ENCODE results near the gene RNU5B-1.
A peak's percentile ranks its signal among the peaks of the same experiment; 100 is the strongest.

The RNU5B-1 gene

GRCh38 chr15:65275728-65276126, 28.8 kb upstream of the RNU5B-1 start:
- H3K4me1 ChIP-seq (ENCODE audit: insufficient read depth, low read length), result no peaks in the 10 kb centered on the region
- no peak overlapping the region for H2AFZ ChIP-seq (ENCODE audit: low read depth, low read length)
- no peaks in the 10 kb centered on the region for H3K9me3 ChIP-seq (ENCODE audit: low read length)
- no peaks in the 10 kb centered on the region for H3K36me3 ChIP-seq (ENCODE audit: insufficient read depth, low read length)
- no peak overlapping the region for H3K4me3 ChIP-seq (ENCODE audit: low read length)
- H3K27me3 ChIP-seq (ENCODE audit: insufficient read depth, low read length), result no peaks in the 10 kb centered on the region

- Histone ChIP-seq H3K27me3 (ENCODE audit: insufficient read depth, low read length) (no peaks in the 10 kb centered on the region), H3K36me3 (ENCODE audit: insufficient read depth, low read length) (no peaks in the 10 kb centered on the region), H3K4me1 (ENCODE audit: insufficient read depth, low read length) (no peaks in the 10 kb centered on the region), H2AFZ (ENCODE audit: low read depth, low read length) (no peak overlapping the region), H3K4me3 (ENCODE audit: low read length) (no peak overlapping the region), H3K9me3 (ENCODE audit: low read length) (no peaks in the 10 kb centered on the region)
Observed at GRCh38 chr15:65277015-65277414, 27.5 kb upstream of the RNU5B-1 start.

- Histone ChIP-seq H3K4me3 (ENCODE audit: low read length) (no peak overlapping the region), H3K4me1 (ENCODE audit: insufficient read depth, low read length) (no peaks in the 10 kb centered on the region), H2AFZ (ENCODE audit: low read depth, low read length) (no peak overlapping the region), H3K9me3 (ENCODE audit: low read length) (no peaks in the 10 kb centered on the region), H3K27me3 (ENCODE audit: insufficient read depth, low read length) (no peaks in the 10 kb centered on the region), H3K36me3 (ENCODE audit: insufficient read depth, low read length) (no peaks in the 10 kb centered on the region)
Observed at GRCh38 chr15:65278480-65278879, 26.0 kb upstream of the RNU5B-1 start.

- H3K9me3 ChIP-seq (ENCODE audit: low read length), result no peaks in the 10 kb centered on the region
- no peaks in the 10 kb centered on the region for H3K27me3 ChIP-seq (ENCODE audit: insufficient read depth, low read length)
- H3K4me1 ChIP-seq (ENCODE audit: insufficient read depth, low read length), result peaks cover 12% of the 10 kb centered on the region
- H3K4me3 ChIP-seq (ENCODE audit: low read length), result peak overlapping the region; percentile 53
- peak overlapping the region; percentile 9 for H2AFZ ChIP-seq (ENCODE audit: low read depth, low read length)
- H3K36me3 ChIP-seq (ENCODE audit: insufficient read depth, low read length), result peaks cover 3% of the 10 kb centered on the region
Observed at GRCh38 chr15:65285291-65286068, 19.0 kb upstream of the RNU5B-1 start.

GRCh38 chr15:65286069-65286703, 18.3 kb upstream of the RNU5B-1 start:
- Histone ChIP-seq H3K4me3 (ENCODE audit: low read length) (peak overlapping the region; percentile 53), H3K36me3 (ENCODE audit: insufficient read depth, low read length) (peaks cover 3% of the 10 kb centered on the region), H3K27me3 (ENCODE audit: insufficient read depth, low read length) (no peaks in the 10 kb centered on the region), H2AFZ (ENCODE audit: low read depth, low read length) (peak overlapping the region; percentile 9), H3K4me1 (ENCODE audit: insufficient read depth, low read length) (peaks cover 12% of the 10 kb centered on the region), H3K9me3 (ENCODE audit: low read length) (no peaks in the 10 kb centered on the region)

GRCh38 chr15:65286704-65287519, 17.6 kb upstream of the RNU5B-1 start, which contains the start of gene PARP16:
TSS of gene PARP16 (minus strand) at chr15:65286883. CDS start at chr15:65286426, 457 bp downstream.
- Histone ChIP-seq H3K27me3 (ENCODE audit: insufficient read depth, low read length) (no peaks in the 10 kb centered on the region), H3K36me3 (ENCODE audit: insufficient read depth, low read length) (peaks cover 3% of the 10 kb centered on the region), H3K4me3 (ENCODE audit: low read length) (peak within 1 kb of the TSS; percentile 53), H3K9me3 (ENCODE audit: low read length) (no peaks in the 10 kb centered on the region), H3K4me1 (ENCODE audit: insufficient read depth, low read length) (peaks cover 12% of the 10 kb centered on the region), H2AFZ (ENCODE audit: low read depth, low read length) (peak within 1 kb of the TSS; percentile 38)

GRCh38 chr15:65287520-65287855, 17.0 kb upstream of the RNU5B-1 start:
- no peaks in the 10 kb centered on the region for H3K27me3 ChIP-seq (ENCODE audit: insufficient read depth, low read length)
- H3K4me1 ChIP-seq (ENCODE audit: insufficient read depth, low read length), result peaks cover 12% of the 10 kb centered on the region
- H3K36me3 ChIP-seq (ENCODE audit: insufficient read depth, low read length), result peaks cover 3% of the 10 kb centered on the region
- H2AFZ ChIP-seq (ENCODE audit: low read depth, low read length), result peak overlapping the region; percentile 38
- H3K4me3 ChIP-seq (ENCODE audit: low read length), result no peak overlapping the region
- no peaks in the 10 kb centered on the region for H3K9me3 ChIP-seq (ENCODE audit: low read length)

GRCh38 chr15:65289261-65289854, 15.1 kb upstream of the RNU5B-1 start:
- H3K4me1 ChIP-seq (ENCODE audit: insufficient read depth, low read length), result peaks cover 14% of the 10 kb centered on the region
- H3K36me3 ChIP-seq (ENCODE audit: insufficient read depth, low read length), result no peaks in the 10 kb centered on the region
- H3K9me3 ChIP-seq (ENCODE audit: low read length), result no peaks in the 10 kb centered on the region
- H3K27me3 ChIP-seq (ENCODE audit: insufficient read depth, low read length), result no peaks in the 10 kb centered on the region
- H3K4me3 ChIP-seq (ENCODE audit: low read length), result no peak overlapping the region
- H2AFZ ChIP-seq (ENCODE audit: low read depth, low read length), result no peak overlapping the region

GRCh38 chr15:65290228-65290627, 14.2 kb upstream of the RNU5B-1 start:
- no peaks in the 10 kb centered on the region for H3K36me3 ChIP-seq (ENCODE audit: insufficient read depth, low read length)
- H3K4me3 ChIP-seq (ENCODE audit: low read length), result no peak overlapping the region
- no peak overlapping the region for H2AFZ ChIP-seq (ENCODE audit: low read depth, low read length)
- H3K27me3 ChIP-seq (ENCODE audit: insufficient read depth, low read length), result no peaks in the 10 kb centered on the region
- no peaks in the 10 kb centered on the region for H3K9me3 ChIP-seq (ENCODE audit: low read length)
- H3K4me1 ChIP-seq (ENCODE audit: insufficient read depth, low read length), result peaks cover 14% of the 10 kb centered on the region

- Histone ChIP-seq H3K9me3 (ENCODE audit: low read length) (no peaks in the 10 kb centered on the region), H2AFZ (ENCODE audit: low read depth, low read length) (no peak overlapping the region), H3K27me3 (ENCODE audit: insufficient read depth, low read length) (no peaks in the 10 kb centered on the region), H3K4me1 (ENCODE audit: insufficient read depth, low read length) (peaks cover 2% of the 10 kb centered on the region), H3K4me3 (ENCODE audit: low read length) (no peak overlapping the region), H3K36me3 (ENCODE audit: insufficient read depth, low read length) (no peaks in the 10 kb centered on the region)
Observed at GRCh38 chr15:65292938-65293518, 11.4 kb upstream of the RNU5B-1 start.

GRCh38 chr15:65298731-65299130, 5.7 kb upstream of the RNU5B-1 start:
- Histone ChIP-seq H3K36me3 (ENCODE audit: insufficient read depth, low read length) (no peaks in the 10 kb centered on the region), H3K9me3 (ENCODE audit: low read length) (no peaks in the 10 kb centered on the region), H3K27me3 (ENCODE audit: insufficient read depth, low read length) (no peaks in the 10 kb centered on the region), H3K4me3 (ENCODE audit: low read length) (no peak overlapping the region), H3K4me1 (ENCODE audit: insufficient read depth, low read length) (peaks cover 5% of the 10 kb centered on the region), H2AFZ (ENCODE audit: low read depth, low read length) (no peak overlapping the region)

- Histone ChIP-seq H3K4me3 (ENCODE audit: low read length) (no peak overlapping the region), H3K4me1 (ENCODE audit: insufficient read depth, low read length) (peaks cover 6% of the 10 kb centered on the region), H3K36me3 (ENCODE audit: insufficient read depth, low read length) (no peaks in the 10 kb centered on the region), H3K27me3 (ENCODE audit: insufficient read depth, low read length) (no peaks in the 10 kb centered on the region), H2AFZ (ENCODE audit: low read depth, low read length) (no peak overlapping the region), H3K9me3 (ENCODE audit: low read length) (no peaks in the 10 kb centered on the region)
Observed at GRCh38 chr15:65300924-65301441, 3.5 kb upstream of the RNU5B-1 start.
